HEK293T (cell line): ENCODE measurements around the gene TARS2.

Experiments used
- ARNT ChIP-seq: fragments of 450-650 bp; IDR thresholded peaks from 2 replicates; pipeline ENCODE4 v1.6.1; 2017; ENCODE audit warnings: mild to moderate bottlenecking
- BHLHE40 ChIP-seq: fragments of 450-650 bp; IDR thresholded peaks from 2 replicates; pipeline ENCODE4 v1.6.1; 2016; ENCODE audit warnings: mild to moderate bottlenecking, moderate library complexity, borderline replicate concordance
- FOXA1 ChIP-seq: fragments of 450-650 bp; IDR thresholded peaks from 2 replicates; pipeline ENCODE4 v1.6.1; 2016; ENCODE audit warnings: mild to moderate bottlenecking
- FOXK2 ChIP-seq: fragments of 450-650 bp; IDR thresholded peaks from 2 replicates; pipeline ENCODE4 v1.6.1; 2016; ENCODE audit warnings: mild to moderate bottlenecking
- FOXM1 ChIP-seq: fragments of 450-650 bp; IDR thresholded peaks from 2 replicates; pipeline ENCODE4 v1.6.1; 2017; ENCODE audit warnings: mild to moderate bottlenecking, borderline replicate concordance
- HDGF ChIP-seq: fragments of 450-650 bp; IDR thresholded peaks from 2 replicates; pipeline ENCODE4 v1.6.1; 2017; ENCODE audit warnings: antibody characterized with exemption, borderline replicate concordance
- L3MBTL2 ChIP-seq: fragments of 450-650 bp; conservative IDR thresholded peaks from 2 replicates; pipeline ENCODE4 v1.6.1; 2016; ENCODE audit warnings: mild to moderate bottlenecking
- LEF1 ChIP-seq: fragments of 450-650 bp; IDR thresholded peaks from 2 replicates; pipeline ENCODE4 v1.6.1; 2017; ENCODE audit warnings: mild to moderate bottlenecking, borderline replicate concordance
- NFRKB ChIP-seq: fragments of 450-650 bp; IDR thresholded peaks from 2 replicates; pipeline ENCODE4 v1.6.1; 2016; ENCODE audit warnings: mild to moderate bottlenecking, moderate library complexity
- SP1 ChIP-seq: fragments of 450-650 bp; IDR thresholded peaks from 2 replicates; pipeline ENCODE4 v1.6.1; 2017
- SUZ12 ChIP-seq: fragments of 450-650 bp; IDR thresholded peaks from 2 replicates; pipeline ENCODE4 v1.6.1; 2016; ENCODE audit warnings: mild to moderate bottlenecking
- TARDBP ChIP-seq: fragments of 450-650 bp; IDR thresholded peaks from 2 replicates; pipeline ENCODE4 v1.6.1; 2016
- ZNF384 ChIP-seq: fragments of 450-650 bp; IDR thresholded peaks from 2 replicates; pipeline ENCODE4 v1.6.1; 2016
- TF ChIP-seq, protein P1 (sequence below): fragments of 450-650 bp; IDR thresholded peaks from 2 replicates; pipeline ENCODE4 v1.6.1; 2016

DNA sequence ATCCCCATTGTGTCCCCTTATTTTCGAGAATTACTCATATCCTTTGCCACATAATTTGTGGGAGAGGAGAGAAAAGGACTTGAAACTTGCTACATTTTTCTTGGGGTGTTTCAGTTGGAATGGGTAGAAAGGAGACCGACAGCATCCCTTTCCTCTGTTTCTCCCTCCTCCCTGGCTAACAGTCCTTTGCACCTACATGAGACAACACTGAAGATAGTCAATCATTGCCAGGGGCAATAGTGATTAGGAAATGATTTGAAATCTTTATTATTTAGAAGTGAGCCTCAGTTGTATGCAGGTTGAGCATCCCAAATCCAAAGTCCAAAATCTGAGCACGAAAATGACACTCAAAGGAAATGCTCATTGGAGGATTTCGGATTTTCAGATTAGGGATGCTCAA lies 7.8 kb upstream of the TARS2 start:
- TF ChIP-seq FOXA1 (no peak), BHLHE40 (no peak), L3MBTL2 (no peak), SP1 (no peak), FOXM1 (no peak), SUZ12 (no peak), LEF1 (no peak), HDGF (no peak), NFRKB (no peak), ZNF384 (no peak), ARNT (no peak), FOXK2 (no peak), TARDBP (no peak)
- TF ChIP-seq, protein P1, sequence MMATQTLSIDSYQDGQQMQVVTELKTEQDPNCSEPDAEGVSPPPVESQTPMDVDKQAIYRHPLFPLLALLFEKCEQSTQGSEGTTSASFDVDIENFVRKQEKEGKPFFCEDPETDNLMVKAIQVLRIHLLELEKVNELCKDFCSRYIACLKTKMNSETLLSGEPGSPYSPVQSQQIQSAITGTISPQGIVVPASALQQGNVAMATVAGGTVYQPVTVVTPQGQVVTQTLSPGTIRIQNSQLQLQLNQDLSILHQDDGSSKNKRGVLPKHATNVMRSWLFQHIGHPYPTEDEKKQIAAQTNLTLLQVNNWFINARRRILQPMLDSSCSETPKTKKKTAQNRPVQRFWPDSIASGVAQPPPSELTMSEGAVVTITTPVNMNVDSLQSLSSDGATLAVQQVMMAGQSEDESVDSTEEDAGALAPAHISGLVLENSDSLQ: no peak
